ENCODE data around the gene CFAP53. TPM values are rescaled to one million over a fixed set of nuclear protein-coding genes. Genes with fewer than 3 reads are reported as not detected.

CFAP53 gene
- polyA plus RNA-seq, 1 of the 3 experiments (the other 2 are of a cell fraction) = 1.6 TPM

- peak; percentile 68 for DNase-seq
- POLR2A ChIA-PET = no interaction called here
- peaks cover 0 to 2% of the 10 kb centered on the region in 2 experiments; a peak in 1 of 4 replicates for H3K4me1 ChIP-seq (ENCODE audit: control insufficient read depth in 1 of 2, insufficient read depth in 2 of 2, low read depth in 1 of 2, low read length in 1 of 2)
- no peak overlapping the region for H3K4me2 ChIP-seq
- no peaks in the 10 kb centered on the region for H3F3A ChIP-seq (replicated peaks; ENCODE audit: insufficient read depth)
- H3K79me2 ChIP-seq (ENCODE audit: insufficient read depth) = no peaks in the 10 kb centered on the region
- no peak overlapping the region for H3K9ac ChIP-seq
- no peaks in the 10 kb centered on the region; the same call in 1 of the 2 replicates for H3K27me3 ChIP-seq (ENCODE audit: insufficient read depth)
- 18% methylated on average over 19 of the region's 24 CpGs for WGBS (ENCODE audit: low lambda C conversion rate)
- no peaks in the 10 kb centered on the region for H3K9me2 ChIP-seq
- no peak overlapping the region; a peak in 1 of 4 replicates for H3K4me3 ChIP-seq (ENCODE audit: low read depth in 2 of 2, low read length in 1 of 2)
- no peaks in the 10 kb centered on the region for H4K20me1 ChIP-seq (ENCODE audit: insufficient read depth)
- CTCF ChIA-PET = interaction anchor here (0.6 to 4.7 kb wide), 62 partner anchors 9 to 740 kb away, joined by 3 to 37 read pairs (median 4); partner anchors contain the start of genes MBD1 and MYO5B
- H3K27ac ChIP-seq (ENCODE audit: low read depth in 2 of 2, low read length in 1 of 2) = no peak overlapping the region
- H3K9me3 ChIP-seq = no peaks in the 10 kb centered on the region
- no peak overlapping the region; the same call in 1 of the 2 replicates for H2AFZ ChIP-seq (ENCODE audit: low read depth)
- H3K36me3 ChIP-seq (replicated peaks in 1 of 2; ENCODE audit: control insufficient read depth in 1 of 2, insufficient read depth in 2 of 2, low read length in 1 of 2) = no peaks in the 10 kb centered on the region
- TF ChIP-seq ELF1 (IDR thresholded peaks at IDR 0.05) (no peak), EP300 (IDR thresholded peaks at IDR 0.05; ENCODE audit: borderline replicate concordance in 1 of 2, low read depth in 1 of 2, low read length in 1 of 2) (no peak), SMC3 (IDR thresholded peaks at IDR 0.05; ENCODE audit: low read depth, low read length) (peak; percentile 64), POLR2AphosphoS5 (IDR thresholded peaks at IDR 0.05; ENCODE audit: low read depth, low read length) (no peak), REST (IDR thresholded peaks at IDR 0.05; ENCODE audit: low read depth, low read length) (no peak), YY1 (IDR thresholded peaks at IDR 0.05; ENCODE audit: low read depth) (no peak), RAD21 (IDR thresholded peaks at IDR 0.05; ENCODE audit: low read length) (peak; percentile 79), RFX5 (IDR thresholded peaks at IDR 0.05; ENCODE audit: low read length) (no peak), IRF3 (IDR thresholded peaks at IDR 0.05; ENCODE audit: low read depth, low read length) (no peak), MXI1 (IDR thresholded peaks at IDR 0.05; ENCODE audit: low read depth, low read length) (no peak), FOXJ3 (CRISPR knock-in tag; IDR thresholded peaks at IDR 0.05) (no peak), TAF1 (IDR thresholded peaks at IDR 0.05; ENCODE audit: borderline replicate concordance, low read depth, low read length) (no peak), ZBTB33 (IDR thresholded peaks at IDR 0.05; ENCODE audit: borderline replicate concordance, low read depth) (no peak), USF1 (IDR thresholded peaks at IDR 0.05; ENCODE audit: borderline replicate concordance, low read depth) (no peak), MAX (IDR thresholded peaks at IDR 0.05; ENCODE audit: low read depth) (no peak), TEAD4 (IDR thresholded peaks at IDR 0.05; ENCODE audit: borderline replicate concordance, insufficient read depth) (no peak), RCOR1 (IDR thresholded peaks at IDR 0.05; ENCODE audit: low read length) (no peak), EZH2phosphoT487 (IDR thresholded peaks at IDR 0.05; ENCODE audit: borderline replicate concordance, low read depth) (no peak), RXRA (IDR thresholded peaks at IDR 0.05; ENCODE audit: borderline replicate concordance, low read depth) (no peak), MEF2A (IDR thresholded peaks at IDR 0.05; ENCODE audit: borderline replicate concordance, low read depth) (no peak), FOXM1 (IDR thresholded peaks at IDR 0.05; ENCODE audit: low read depth) (no peak), SIN3A (IDR thresholded peaks at IDR 0.05; ENCODE audit: borderline replicate concordance, low read depth, low read length) (no peak), TCF12 (IDR thresholded peaks at IDR 0.05) (no peak), USF2 (IDR thresholded peaks at IDR 0.05; ENCODE audit: borderline replicate concordance, low read depth, low read length) (no peak)
Measured at GRCh38 chr18:50203801-50204604, 62.3 kb downstream of the CFAP53 start.
